ENCODE measurements around the gene CPA1. TPM values are rescaled to one million over a fixed set of nuclear protein-coding genes. Genes with fewer than 3 reads are reported as not detected.

Gene CPA1
- total RNA-seq, 1 experiment from 2014 or later: not detected

DNA sequence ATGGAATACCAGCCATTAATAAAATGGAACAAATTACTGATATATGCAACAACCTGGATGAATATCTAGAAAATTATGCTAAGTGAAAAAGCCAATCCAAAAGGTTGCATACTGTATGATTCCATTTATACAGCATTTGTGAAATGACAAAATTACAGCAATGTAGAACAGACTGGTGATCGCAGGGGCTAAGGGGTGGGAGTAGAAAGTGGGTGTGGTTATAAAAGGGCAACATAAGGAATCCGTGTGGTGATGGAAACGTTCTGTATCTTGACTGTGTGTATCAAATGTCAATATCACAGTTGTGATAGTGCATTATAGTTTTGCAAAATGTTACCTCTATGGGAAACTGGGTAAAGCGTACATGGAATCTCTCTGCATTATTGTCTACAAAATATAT, 45.5 kb downstream of the CPA1 start:
- H4K20me1 ChIP-seq (ENCODE audit: insufficient read depth, low read depth, low read length): no peaks in the 10 kb centered on the region
- no peaks in the 10 kb centered on the region for H3K4me1 ChIP-seq (ENCODE audit: low read length)
- no peaks in the 10 kb centered on the region for H3K79me2 ChIP-seq (ENCODE audit: low read length)
- H2AFZ ChIP-seq (ENCODE audit: low read length): no peak overlapping the region
- no peak for DNase-seq
- no peaks in the 10 kb centered on the region for H3K27me3 ChIP-seq (ENCODE audit: low read length)
- H3K27ac ChIP-seq (ENCODE audit: low read length): no peak overlapping the region
- no peak overlapping the region for H3K9ac ChIP-seq (ENCODE audit: low read length)
- no peaks in the 10 kb centered on the region for H3K9me3 ChIP-seq (ENCODE audit: low read length)
- H3K9me2 ChIP-seq (replicated peaks; ENCODE audit: insufficient read depth, low read length): no peaks in the 10 kb centered on the region
- no peak overlapping the region for H3K4me2 ChIP-seq (ENCODE audit: low read depth, low read length, poor library complexity, severe bottlenecking)
- H3K36me3 ChIP-seq (ENCODE audit: insufficient read depth, low read length): 0 out of 2 replicates have a peak, but pooled peaks cover 3% of the 10 kb centered on the region
- no peak overlapping the region for H3K4me3 ChIP-seq (ENCODE audit: low read length)

- Histone ChIP-seq H3K27ac (ENCODE audit: low read length) (no peak overlapping the region), H3K79me2 (ENCODE audit: low read length) (no peaks in the 10 kb centered on the region), H3K4me1 (ENCODE audit: low read length) (no peaks in the 10 kb centered on the region), H3K9me3 (ENCODE audit: low read length) (no peaks in the 10 kb centered on the region), H4K20me1 (ENCODE audit: insufficient read depth, low read depth, low read length) (no peaks in the 10 kb centered on the region), H3K4me3 (ENCODE audit: low read length) (no peak overlapping the region), H3K36me3 (ENCODE audit: insufficient read depth, low read length) (0 out of 2 replicates have a peak, but pooled peaks cover 3% of the 10 kb centered on the region), H3K9me2 (replicated peaks; ENCODE audit: insufficient read depth, low read length) (no peaks in the 10 kb centered on the region), H3K9ac (ENCODE audit: low read length) (no peak overlapping the region), H3K27me3 (ENCODE audit: low read length) (no peaks in the 10 kb centered on the region), H2AFZ (ENCODE audit: low read length) (no peak overlapping the region), H3K4me2 (ENCODE audit: low read depth, low read length, poor library complexity, severe bottlenecking) (no peak overlapping the region)
- no peak for DNase-seq
Measured at GRCh38 chr7:130426564-130426963, 46.3 kb downstream of the CPA1 start.

- Histone ChIP-seq H3K27ac (ENCODE audit: low read length) (no peak overlapping the region), H3K4me3 (ENCODE audit: low read length) (no peak overlapping the region), H3K79me2 (ENCODE audit: low read length) (no peaks in the 10 kb centered on the region), H4K20me1 (ENCODE audit: insufficient read depth, low read depth, low read length) (no peaks in the 10 kb centered on the region), H3K9me3 (ENCODE audit: low read length) (no peaks in the 10 kb centered on the region), H3K36me3 (ENCODE audit: insufficient read depth, low read length) (0 out of 2 replicates have a peak, but pooled peaks cover 3% of the 10 kb centered on the region), H3K9me2 (replicated peaks; ENCODE audit: insufficient read depth, low read length) (no peaks in the 10 kb centered on the region), H2AFZ (ENCODE audit: low read length) (no peak overlapping the region), H3K4me1 (ENCODE audit: low read length) (no peaks in the 10 kb centered on the region), H3K9ac (ENCODE audit: low read length) (no peak overlapping the region), H3K27me3 (ENCODE audit: low read length) (no peaks in the 10 kb centered on the region), H3K4me2 (ENCODE audit: low read depth, low read length, poor library complexity, severe bottlenecking) (no peak overlapping the region)
- no peak for DNase-seq
Measured at GRCh38 chr7:130429019-130429418, 48.7 kb downstream of the CPA1 start.

DNA sequence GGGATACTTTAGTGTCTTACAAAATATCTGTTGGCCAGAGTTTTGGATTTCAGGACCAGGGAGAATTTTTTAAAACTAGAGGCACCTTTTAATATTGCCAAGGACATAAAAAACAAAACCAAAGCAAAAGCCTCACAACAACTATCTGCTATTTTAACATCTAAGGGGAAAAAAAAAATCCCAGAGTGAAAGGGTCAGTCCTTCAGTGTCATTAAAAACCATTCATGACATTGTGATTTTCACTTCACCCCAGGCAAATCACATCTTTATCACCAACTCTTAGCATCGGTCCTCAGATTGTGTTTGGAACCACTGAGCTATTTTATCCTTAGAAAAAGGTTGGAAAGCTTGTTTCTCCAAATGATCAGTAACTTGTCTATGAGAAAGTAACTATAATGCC, 49.8 kb downstream of the CPA1 start:
- Histone ChIP-seq H3K79me2 (ENCODE audit: low read length) (no peaks in the 10 kb centered on the region), H3K4me3 (ENCODE audit: low read length) (no peak overlapping the region), H2AFZ (ENCODE audit: low read length) (no peak overlapping the region), H3K9me2 (replicated peaks; ENCODE audit: insufficient read depth, low read length) (no peaks in the 10 kb centered on the region), H3K27ac (ENCODE audit: low read length) (no peak overlapping the region), H4K20me1 (ENCODE audit: insufficient read depth, low read depth, low read length) (no peaks in the 10 kb centered on the region), H3K4me2 (ENCODE audit: low read depth, low read length, poor library complexity, severe bottlenecking) (no peak overlapping the region), H3K9ac (ENCODE audit: low read length) (no peak overlapping the region), H3K4me1 (ENCODE audit: low read length) (no peaks in the 10 kb centered on the region), H3K36me3 (ENCODE audit: insufficient read depth, low read length) (0 out of 2 replicates have a peak, but pooled peaks cover 3% of the 10 kb centered on the region), H3K27me3 (ENCODE audit: low read length) (no peaks in the 10 kb centered on the region), H3K9me3 (ENCODE audit: low read length) (no peaks in the 10 kb centered on the region)
- DNase-seq: no peak

DNA sequence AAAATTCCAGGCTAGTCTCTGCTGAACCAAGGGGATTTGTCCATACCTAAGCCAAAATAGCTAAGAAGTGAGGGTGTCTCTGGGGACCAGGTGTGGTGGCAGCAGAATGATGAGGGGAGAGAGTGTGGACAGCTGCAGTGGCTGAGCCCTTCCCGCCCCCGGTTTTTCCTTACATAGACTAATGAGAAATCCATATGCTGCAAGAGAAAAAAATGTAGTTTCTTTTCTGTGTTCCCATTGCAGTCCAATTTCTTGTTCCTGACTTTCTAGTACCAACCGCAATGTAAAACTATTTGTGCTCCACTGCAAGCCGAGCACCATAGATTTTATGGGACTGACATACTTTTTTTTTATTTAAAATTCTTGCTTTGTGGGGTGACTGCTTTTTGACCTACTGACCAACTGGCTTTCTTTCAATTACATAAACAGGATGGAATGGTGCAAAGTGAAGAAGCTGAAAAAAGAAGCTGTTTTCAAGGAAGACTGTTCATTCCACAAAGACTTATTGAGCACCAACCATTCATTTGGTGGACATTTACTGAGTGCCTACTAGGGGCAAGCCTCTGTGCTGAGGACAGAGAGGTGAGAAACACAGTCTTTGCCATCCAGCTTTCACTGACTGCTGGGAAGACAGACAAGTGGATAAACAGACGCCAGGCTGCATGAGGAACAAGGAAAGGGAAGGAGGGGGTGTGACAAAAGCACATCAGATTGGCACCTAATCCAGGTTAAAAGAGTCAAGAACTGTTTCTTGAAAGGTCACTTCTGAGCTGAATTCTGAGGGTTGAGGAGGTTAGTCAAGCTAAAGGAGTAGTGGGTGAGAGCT, 50.8 kb downstream of the CPA1 start:
- no peaks in the 10 kb centered on the region for H3K9me3 ChIP-seq (ENCODE audit: low read length)
- no peaks in the 10 kb centered on the region for H3K79me2 ChIP-seq (ENCODE audit: low read length)
- H3K9ac ChIP-seq (ENCODE audit: low read length): no peak overlapping the region
- H2AFZ ChIP-seq (ENCODE audit: low read length): no peak overlapping the region
- no peak for DNase-seq
- H3K9me2 ChIP-seq (replicated peaks; ENCODE audit: insufficient read depth, low read length): no peaks in the 10 kb centered on the region
- no peaks in the 10 kb centered on the region for H4K20me1 ChIP-seq (ENCODE audit: insufficient read depth, low read depth, low read length)
- H3K4me2 ChIP-seq (ENCODE audit: low read depth, low read length, poor library complexity, severe bottlenecking): no peak overlapping the region
- H3K27me3 ChIP-seq (ENCODE audit: low read length): no peaks in the 10 kb centered on the region
- no peak overlapping the region for H3K4me3 ChIP-seq (ENCODE audit: low read length)
- no peak overlapping the region for H3K27ac ChIP-seq (ENCODE audit: low read length)
- H3K4me1 ChIP-seq (ENCODE audit: low read length): no peaks in the 10 kb centered on the region
- H3K36me3 ChIP-seq (ENCODE audit: insufficient read depth, low read length): 0 out of 2 replicates have a peak, but pooled peaks cover 3% of the 10 kb centered on the region

GRCh38 chr7:130432886-130433285, 52.6 kb downstream of the CPA1 start:
- no peak overlapping the region for H3K4me2 ChIP-seq (ENCODE audit: low read depth, low read length, poor library complexity, severe bottlenecking)
- H3K9ac ChIP-seq (ENCODE audit: low read length): no peak overlapping the region
- H3K27me3 ChIP-seq (ENCODE audit: low read length): no peaks in the 10 kb centered on the region
- no peaks in the 10 kb centered on the region for H3K4me1 ChIP-seq (ENCODE audit: low read length)
- no peak for DNase-seq
- H3K36me3 ChIP-seq (ENCODE audit: insufficient read depth, low read length): no peaks in the 10 kb centered on the region
- no peak overlapping the region for H3K27ac ChIP-seq (ENCODE audit: low read length)
- no peaks in the 10 kb centered on the region for H3K79me2 ChIP-seq (ENCODE audit: low read length)
- no peaks in the 10 kb centered on the region for H4K20me1 ChIP-seq (ENCODE audit: insufficient read depth, low read depth, low read length)
- H3K9me2 ChIP-seq (replicated peaks; ENCODE audit: insufficient read depth, low read length): no peaks in the 10 kb centered on the region
- no peak overlapping the region for H3K4me3 ChIP-seq (ENCODE audit: low read length)
- H3K9me3 ChIP-seq (ENCODE audit: low read length): no peaks in the 10 kb centered on the region
- no peak overlapping the region for H2AFZ ChIP-seq (ENCODE audit: low read length)

DNA sequence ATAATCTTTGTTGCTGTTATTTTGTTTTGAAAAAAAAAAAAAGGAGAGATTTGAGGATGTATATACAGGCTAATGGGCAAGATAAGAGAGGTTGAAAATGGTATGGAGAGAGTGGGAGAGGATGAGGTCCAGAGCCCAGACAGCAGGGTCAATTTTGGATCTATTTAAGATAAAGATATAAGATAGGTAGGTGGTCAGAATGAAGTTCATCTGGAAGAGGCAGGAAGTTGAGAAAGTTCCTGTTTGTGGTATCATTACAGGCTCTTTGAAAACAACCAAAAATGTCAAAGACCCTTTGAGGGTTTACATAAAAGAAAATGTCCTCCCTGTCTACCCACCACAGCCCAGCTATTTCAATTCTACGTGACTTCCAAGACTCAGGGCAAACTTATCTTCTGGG, 53.0 kb downstream of the CPA1 start:
- no peak overlapping the region for H2AFZ ChIP-seq (ENCODE audit: low read length)
- H4K20me1 ChIP-seq (ENCODE audit: insufficient read depth, low read depth, low read length): no peaks in the 10 kb centered on the region
- no peak overlapping the region for H3K9ac ChIP-seq (ENCODE audit: low read length)
- DNase-seq: no peak
- no peak overlapping the region for H3K4me2 ChIP-seq (ENCODE audit: low read depth, low read length, poor library complexity, severe bottlenecking)
- no peak overlapping the region for H3K4me3 ChIP-seq (ENCODE audit: low read length)
- H3K27me3 ChIP-seq (ENCODE audit: low read length): no peaks in the 10 kb centered on the region
- H3K9me3 ChIP-seq (ENCODE audit: low read length): no peaks in the 10 kb centered on the region
- H3K4me1 ChIP-seq (ENCODE audit: low read length): no peaks in the 10 kb centered on the region
- H3K36me3 ChIP-seq (ENCODE audit: insufficient read depth, low read length): no peaks in the 10 kb centered on the region
- no peak overlapping the region for H3K27ac ChIP-seq (ENCODE audit: low read length)
- no peaks in the 10 kb centered on the region for H3K9me2 ChIP-seq (replicated peaks; ENCODE audit: insufficient read depth, low read length)
- H3K79me2 ChIP-seq (ENCODE audit: low read length): no peaks in the 10 kb centered on the region

DNA sequence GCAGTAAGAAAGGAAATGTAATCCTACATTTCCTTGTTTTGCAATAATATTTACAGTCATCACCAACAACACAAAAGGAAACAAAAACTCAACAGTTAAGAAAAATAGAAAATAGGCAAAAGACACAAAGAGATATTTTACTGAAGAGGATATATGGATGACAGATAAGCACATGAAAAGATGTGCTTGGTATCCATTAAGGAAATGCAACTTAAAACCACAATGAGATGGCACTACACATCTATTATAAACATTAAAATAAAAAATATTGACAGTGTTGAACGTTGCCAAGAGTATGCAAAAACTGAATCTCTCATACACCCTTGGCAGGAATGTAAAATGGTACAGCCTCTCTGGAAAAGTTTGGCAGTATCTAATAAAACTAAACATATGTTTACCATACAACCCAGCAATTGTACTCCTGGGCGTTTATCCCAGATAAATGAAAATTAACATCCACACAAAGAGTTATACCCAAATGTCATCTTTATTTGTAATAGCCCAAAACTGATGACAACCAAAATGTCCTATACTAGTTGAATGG, 55.1 kb downstream of the CPA1 start:
- no peak overlapping the region for H3K4me2 ChIP-seq (ENCODE audit: low read depth, low read length, poor library complexity, severe bottlenecking)
- H3K4me3 ChIP-seq (ENCODE audit: low read length): no peak overlapping the region
- no peaks in the 10 kb centered on the region for H3K36me3 ChIP-seq (ENCODE audit: insufficient read depth, low read length)
- H2AFZ ChIP-seq (ENCODE audit: low read length): no peak overlapping the region
- H3K27me3 ChIP-seq (ENCODE audit: low read length): no peaks in the 10 kb centered on the region
- H3K9me2 ChIP-seq (replicated peaks; ENCODE audit: insufficient read depth, low read length): no peaks in the 10 kb centered on the region
- H3K27ac ChIP-seq (ENCODE audit: low read length): no peak overlapping the region
- peaks cover 11% of the 10 kb centered on the region for H3K4me1 ChIP-seq (ENCODE audit: low read length)
- H3K9me3 ChIP-seq (ENCODE audit: low read length): no peaks in the 10 kb centered on the region
- no peak overlapping the region for H3K9ac ChIP-seq (ENCODE audit: low read length)
- H4K20me1 ChIP-seq (ENCODE audit: insufficient read depth, low read depth, low read length): no peaks in the 10 kb centered on the region
- no peak for DNase-seq
- H3K79me2 ChIP-seq (ENCODE audit: low read length): no peaks in the 10 kb centered on the region
